ENCODE data around the gene C15orf62.

The C15orf62 gene

GRCh38 chr15:40821195-40821594 lies 51.4 kb downstream of the C15orf62 start:
- no peak overlapping the region for H3K27ac Mint-ChIP-seq
- DNase-seq: no peak
- TF ChIP-seq CTCF (IDR thresholded peaks at IDR 0.05): no peak

More at GRCh38 chr15:40821195-40821594, 51.4 kb downstream of the C15orf62 start:
- H3K4me1 Mint-ChIP-seq: peaks cover 5% of the 10 kb centered on the region
- H3K27me3 Mint-ChIP-seq (ENCODE audit: low read depth, poor library complexity): peaks cover 25% of the 10 kb centered on the region
- H3K36me3 Mint-ChIP-seq (ENCODE audit: low read depth): no peaks in the 10 kb centered on the region
- H3K9me3 Mint-ChIP-seq: no peaks in the 10 kb centered on the region
- no peak overlapping the region for H3K4me3 Mint-ChIP-seq
